GM19238 (cell line): ENCODE results near the gene MROH2A.

ENCODE experiments used
- DNase-seq: peaks from one replicate; pipeline ENCODE4 v3.0.0; 2011; ENCODE audit warnings: low spot score; ENCODE audit not compliant: insufficient read length

The MROH2A gene

DNA sequence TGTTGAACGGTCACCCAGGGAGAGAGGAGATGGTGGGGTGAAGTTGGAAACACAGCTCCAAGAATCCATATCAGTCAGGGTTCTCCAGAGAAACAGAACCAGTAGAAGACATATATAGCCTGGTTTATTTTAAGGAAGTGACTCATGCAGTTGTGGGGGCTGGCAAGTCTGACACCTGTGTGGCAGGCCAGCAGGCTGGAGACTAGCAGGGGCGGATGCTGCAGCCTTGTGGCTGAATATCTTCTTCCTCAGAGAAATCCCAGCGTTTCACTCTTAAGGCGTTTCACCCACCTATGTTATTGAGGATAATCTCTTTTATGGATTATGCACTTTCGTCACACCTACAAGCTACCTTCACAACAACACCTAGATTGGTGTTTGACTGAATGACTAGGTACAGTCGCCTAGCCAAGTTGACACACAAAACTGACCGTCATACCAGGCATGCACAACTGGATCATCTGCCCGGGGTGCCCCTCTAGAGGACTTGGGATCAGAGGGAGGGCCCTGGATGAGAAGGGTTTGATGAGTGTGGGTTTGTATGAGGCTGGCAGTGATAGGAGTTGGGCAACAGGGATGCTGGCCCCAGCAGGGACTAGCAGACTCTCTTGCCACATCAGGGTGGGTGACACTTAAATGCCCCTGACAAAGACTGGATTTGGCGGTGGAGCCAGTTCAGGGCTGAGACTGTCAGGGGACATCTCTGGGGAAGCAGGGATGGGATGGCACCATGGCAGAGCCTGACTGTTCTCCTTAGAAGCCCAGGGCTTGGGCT, 23.4 kb downstream of the MROH2A start:
- DNase-seq = no peak

GRCh38 chr2:233802132-233802815, 24.1 kb downstream of the MROH2A start:
- DNase-seq = no peak

DNA sequence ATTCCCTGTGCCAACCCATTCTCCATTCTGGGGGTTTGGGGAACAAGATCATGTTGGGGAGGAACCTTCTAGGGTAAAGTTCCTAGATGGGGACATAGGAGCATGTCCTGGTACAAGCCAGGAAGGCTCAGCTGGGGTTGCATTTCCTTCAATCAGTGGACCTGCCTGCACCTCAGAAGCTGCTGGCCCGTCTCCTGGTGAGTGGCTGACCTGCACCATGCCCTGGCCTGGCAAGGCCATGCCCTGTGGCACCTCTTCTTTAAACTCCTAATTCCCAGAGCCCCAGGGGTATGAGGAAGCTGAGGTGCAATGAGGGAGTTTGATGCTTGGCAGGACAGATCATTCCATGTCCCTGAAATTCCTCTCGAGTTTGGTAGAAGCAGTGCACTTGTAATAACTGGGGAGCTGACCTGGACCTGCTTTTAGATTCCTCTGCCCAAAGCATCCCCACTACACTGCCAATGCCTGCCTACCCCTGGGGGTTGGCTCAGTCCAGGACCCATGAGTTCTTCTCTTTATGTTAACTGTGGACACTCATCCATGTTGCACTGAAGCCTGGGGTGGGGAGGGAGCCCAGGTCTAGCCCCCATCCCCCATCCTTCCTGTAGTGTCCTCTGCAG, 25.3 kb downstream of the MROH2A start:
- DNase-seq = no peak

DNA sequence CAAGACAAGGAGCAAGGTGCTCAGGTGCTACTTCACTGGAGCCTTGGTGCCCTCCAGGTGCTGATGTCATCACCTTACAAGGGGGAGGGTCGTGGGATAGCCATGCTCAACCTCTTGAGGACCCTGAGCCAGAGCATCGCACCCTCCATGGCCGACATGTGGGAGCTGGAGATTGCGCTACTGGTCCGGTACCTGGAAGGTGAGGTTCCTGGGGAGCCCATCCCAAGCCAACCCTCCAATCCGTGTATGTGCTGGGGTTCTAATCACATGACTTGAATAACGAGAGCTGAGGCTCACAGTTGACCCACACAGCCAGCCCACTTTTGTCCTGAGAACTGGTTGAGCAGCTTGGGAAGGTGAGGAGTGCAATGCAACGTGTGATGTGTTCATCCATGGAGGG, 25.9 kb downstream of the MROH2A start:
- DNase-seq = no peak

GRCh38 chr2:233807215-233807865, 29.2 kb downstream of the MROH2A start:
- no peak for DNase-seq

DNA sequence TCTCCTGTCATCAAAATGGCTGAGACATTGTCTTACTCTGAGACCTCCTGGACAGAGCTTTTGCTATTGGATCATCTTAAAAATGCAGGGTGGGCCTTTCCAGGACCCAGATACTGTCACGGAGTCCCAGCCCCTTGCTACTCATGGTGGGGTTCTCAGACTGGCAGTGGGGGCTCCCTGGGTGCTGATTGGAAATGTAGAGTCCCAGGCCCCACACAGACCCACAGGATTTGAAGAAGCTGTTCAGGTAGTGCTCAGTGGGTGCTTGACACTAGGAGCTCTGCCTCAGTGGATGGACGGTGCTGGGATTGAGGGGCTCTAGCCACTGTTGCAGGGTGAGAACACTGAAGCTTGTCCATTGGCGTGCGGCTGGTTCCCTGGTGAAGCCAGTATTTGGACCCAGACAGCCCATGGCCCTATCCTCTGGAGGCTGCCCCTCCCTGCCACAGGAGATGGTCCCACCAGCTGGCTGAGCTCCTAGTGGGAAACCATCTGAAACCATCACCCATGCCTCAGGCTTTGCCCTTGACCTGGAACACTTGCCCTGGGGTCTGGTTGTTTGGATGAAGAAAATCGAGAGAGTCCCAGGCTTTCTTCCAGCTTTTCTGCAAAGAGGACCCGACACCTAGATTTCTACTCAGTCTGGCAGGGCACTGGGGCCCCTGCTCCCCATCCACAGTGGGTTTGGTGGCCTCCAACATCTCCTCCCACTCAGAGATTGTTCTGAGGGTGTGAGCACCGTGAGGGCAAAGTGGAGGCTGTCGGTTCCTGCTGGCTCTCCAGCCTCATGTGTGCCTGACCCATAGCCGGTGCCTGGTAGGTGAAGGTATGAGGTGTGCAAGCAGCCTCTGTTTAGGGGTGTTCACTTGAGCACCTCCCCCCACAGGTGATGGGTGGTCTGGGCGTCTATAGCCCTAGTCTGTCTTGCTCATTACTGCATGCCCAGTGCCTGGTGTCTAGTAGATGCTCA, 30.1 kb downstream of the MROH2A start:
- DNase-seq = no peak

- no peak for DNase-seq
Measured at GRCh38 chr2:233810385-233810784, 32.3 kb downstream of the MROH2A start.

DNA sequence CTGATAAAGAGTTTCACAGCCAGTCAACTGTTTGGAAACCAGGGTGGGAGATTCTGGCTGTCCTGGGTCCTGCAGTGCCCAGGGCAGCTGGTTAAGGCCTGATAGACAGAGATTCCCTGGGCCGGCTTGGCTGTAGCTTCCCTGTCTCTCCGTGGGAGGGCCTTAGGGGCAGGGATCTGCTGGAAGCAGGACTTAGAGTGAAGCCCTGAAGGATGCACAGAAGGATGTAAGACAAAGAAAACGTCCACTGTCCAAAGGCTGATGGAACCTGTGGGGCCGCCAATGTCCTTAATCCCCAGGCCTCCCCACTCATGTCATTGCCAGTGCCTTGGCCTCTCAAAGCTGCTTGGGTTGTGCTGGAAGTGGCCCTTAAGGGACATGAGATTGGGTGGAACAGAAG, 33.0 kb downstream of the MROH2A start:
- no peak for DNase-seq

GRCh38 chr2:233811732-233812131, 33.6 kb downstream of the MROH2A start:
- no peak for DNase-seq

GRCh38 chr2:233813236-233814055, 35.3 kb downstream of the MROH2A start:
- no peak for DNase-seq

- no peak for DNase-seq
Measured at GRCh38 chr2:233814056-233814835, 36.1 kb downstream of the MROH2A start.

DNA sequence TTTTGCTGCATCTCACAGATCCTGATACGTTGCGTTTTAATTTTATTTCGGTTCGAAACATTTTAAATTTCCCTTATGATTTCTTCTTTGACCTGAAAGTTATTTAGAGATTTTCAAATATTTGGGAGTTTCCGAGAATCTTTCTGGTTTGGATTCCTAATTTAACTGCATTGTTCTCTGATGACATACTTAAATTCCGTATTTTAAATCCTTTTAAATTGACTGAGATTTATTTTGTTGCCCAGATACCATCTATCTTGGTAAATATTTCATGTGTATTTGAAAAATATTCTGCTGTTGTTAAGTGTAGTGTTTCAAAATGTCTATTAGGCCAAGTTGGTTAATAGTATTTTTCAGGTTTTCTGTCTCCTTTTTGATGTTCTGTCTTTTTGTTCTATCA, 37.7 kb downstream of the MROH2A start:
- DNase-seq = no peak

DNA sequence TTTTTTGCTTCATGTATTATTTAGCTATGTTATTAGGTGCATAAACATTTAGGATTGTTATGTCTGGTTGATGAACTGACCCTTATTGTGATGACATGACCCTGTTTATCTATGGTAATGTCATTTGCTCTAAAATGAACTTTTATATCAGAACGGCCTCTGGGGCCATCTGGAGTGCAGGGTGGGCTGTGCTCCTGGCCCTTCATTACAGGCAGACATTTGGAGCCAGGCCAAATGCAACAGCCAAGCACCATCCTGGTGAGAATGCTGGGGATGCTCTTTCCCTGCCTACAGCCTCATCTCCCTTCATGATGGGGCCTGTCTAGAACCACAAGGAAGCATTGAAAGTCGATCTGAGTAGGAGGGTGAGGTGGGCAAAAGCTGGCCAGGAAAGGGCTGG, 38.2 kb downstream of the MROH2A start:
- DNase-seq = no peak

- DNase-seq = no peak
Measured at GRCh38 chr2:233816771-233817170, 38.6 kb downstream of the MROH2A start.

DNA sequence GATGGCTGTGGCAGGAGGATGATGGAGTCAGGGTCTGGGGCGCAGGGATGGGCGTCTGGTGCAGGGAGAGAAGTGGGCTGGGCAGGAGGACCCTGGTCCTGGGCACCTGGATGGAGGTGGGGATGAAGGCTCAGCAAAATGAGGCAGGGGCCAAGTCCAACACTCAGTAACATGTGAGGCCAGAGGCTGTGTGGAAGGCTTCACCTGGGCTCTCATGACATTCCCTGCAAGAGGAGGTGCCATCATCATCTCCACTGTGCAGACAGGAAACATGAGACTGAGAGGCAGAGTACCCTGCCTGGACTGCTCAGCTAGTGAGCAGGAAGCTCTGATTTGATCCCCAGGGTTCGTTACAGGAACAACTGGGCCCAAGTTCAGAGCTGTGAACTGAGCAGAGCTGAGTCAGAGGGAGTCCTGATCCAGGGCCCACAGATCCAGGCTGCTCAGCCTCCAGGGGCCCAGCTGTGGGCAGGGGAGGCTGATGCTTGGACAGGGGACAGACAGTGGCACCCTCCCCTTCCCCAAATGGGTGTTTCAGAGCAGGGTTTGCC, 39.3 kb downstream of the MROH2A start:
- DNase-seq = no peak

DNA sequence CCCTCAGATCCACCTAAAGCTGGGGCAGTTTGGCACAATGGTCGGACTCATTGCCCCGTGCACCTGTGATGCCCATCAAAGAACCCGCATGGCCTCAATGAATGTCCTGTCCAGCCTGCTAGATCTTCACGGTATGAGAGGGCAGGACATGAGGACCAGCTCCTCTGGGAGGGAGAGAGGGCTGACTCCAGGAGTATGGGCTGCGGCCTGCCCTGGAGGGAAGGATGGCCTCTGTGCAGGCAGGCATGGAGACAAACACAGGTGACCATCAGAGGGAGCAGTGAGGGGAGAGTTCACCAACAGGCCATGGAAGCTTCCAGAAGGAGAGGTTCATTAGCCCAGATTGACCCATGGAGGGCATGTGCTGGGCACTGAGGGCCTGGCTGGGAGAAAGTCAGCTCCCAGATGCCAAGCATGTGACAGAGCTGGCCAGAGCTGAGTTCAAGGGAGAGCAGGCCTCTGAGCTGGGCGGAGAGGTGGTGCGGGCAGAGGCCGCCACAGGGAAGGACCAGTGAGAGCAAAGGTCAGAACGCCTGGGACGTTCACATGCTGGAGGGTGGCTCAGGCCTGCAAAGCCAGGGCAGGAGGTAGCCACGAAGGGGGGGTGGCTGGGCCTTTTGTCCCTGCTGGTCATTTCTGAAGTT, 40.0 kb downstream of the MROH2A start:
- no peak for DNase-seq

DNA sequence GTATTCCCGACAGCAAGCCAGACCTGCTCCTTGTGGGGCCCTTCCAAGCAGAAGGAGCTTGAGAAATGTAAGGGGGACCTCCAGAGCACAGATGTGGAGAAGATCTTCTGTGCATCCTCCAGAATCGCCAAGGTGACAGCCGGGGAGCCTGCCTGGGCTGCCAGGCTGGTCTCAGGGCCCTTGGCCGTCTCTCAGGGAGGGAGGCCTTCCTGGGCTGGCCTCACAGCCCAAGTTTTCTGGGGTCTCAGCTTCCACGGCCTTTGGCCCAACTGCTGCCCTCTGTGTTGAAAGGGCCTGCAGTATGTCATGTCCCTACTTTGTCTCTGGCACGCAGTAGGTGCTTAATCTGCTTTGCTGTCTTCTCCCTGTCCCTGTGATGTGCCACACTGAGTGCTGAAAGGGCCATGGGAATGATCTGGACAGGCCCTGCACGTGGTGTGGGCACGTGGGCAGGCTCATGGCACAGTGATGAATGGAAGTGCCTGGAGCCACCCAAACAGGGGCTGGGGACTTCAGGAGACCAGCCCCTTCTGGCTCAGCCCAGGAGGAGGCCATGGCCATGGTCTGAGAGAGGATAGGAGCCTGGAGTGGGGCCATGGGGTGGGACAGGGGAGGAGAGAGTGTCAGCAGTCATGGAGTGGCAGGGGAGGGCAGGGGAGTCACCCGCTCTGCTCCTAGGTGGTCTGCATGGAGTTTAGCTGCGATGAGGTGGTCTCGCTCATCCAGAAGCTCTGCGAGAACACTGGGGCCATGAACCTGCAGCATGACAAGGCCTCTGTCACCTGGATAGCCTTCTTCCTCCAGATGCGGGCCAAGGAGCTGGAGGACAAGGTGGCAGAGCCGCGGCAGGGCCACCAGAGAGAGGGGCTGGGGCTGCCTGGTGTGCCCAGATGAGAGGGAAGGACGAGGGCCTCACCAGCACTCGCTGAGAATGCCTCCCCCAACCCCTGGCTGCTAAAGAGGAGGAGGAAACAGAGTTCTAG, 40.8 kb downstream of the MROH2A start:
- DNase-seq = no peak
